Mucosa of rectum (tissue), 2 donors: ENCODE data around the gene COL4A2.
A peak's percentile ranks its signal among the peaks of the same experiment; 100 is the strongest.

Experiments used
- H3K27ac ChIP-seq, 2 donors: one replicate each; pipeline ENCODE4 v1.7.0; 2013; ENCODE audit warnings: inconsistent platforms in 2 of 2, low read depth in 2 of 2, low read length in 2 of 2
- H3K27me3 ChIP-seq, 2 donors: one replicate each; pipeline ENCODE4 v1.7.0; 2013; ENCODE audit warnings: low read length in 2 of 2; ENCODE audit not compliant: control insufficient read depth in 2 of 2, insufficient read depth in 2 of 2
- H3K36me3 ChIP-seq, 2 donors: one replicate each; pipeline ENCODE4 v1.7.0; 2013; ENCODE audit warnings: low read length in 2 of 2; ENCODE audit not compliant: control insufficient read depth in 2 of 2, insufficient read depth in 2 of 2
- H3K4me1 ChIP-seq, 2 donors: one replicate each; pipeline ENCODE4 v1.7.0; 2013; ENCODE audit warnings: low read length in 2 of 2, mild to moderate bottlenecking in 1 of 2; ENCODE audit not compliant: control insufficient read depth in 2 of 2, insufficient read depth in 2 of 2
- H3K4me3 ChIP-seq, 2 donors: one replicate each; pipeline ENCODE4 v1.7.0; 2013; ENCODE audit warnings: low read length in 2 of 2
- H3K9ac ChIP-seq, 2 donors: one replicate each; pipeline ENCODE4 v1.7.0; 2013; ENCODE audit warnings: low read length in 2 of 2, low read depth in 1 of 2, mild to moderate bottlenecking in 1 of 2
- H3K9me3 ChIP-seq, 2 donors: one replicate each; pipeline ENCODE4 v1.7.0; 2013; ENCODE audit warnings: low read length in 2 of 2; ENCODE audit not compliant: control insufficient read depth in 2 of 2
- donor health status: healthy.
- donor health status: Normal muscosa, but diverticular disease.

Gene COL4A2

GRCh38 chr13:110376120-110376519 is 69.0 kb downstream of the COL4A2 start:
- H3K9me3 ChIP-seq, result no peaks in the 10 kb centered on the region
- H3K9ac ChIP-seq, result no peak overlapping the region
- no peaks in the 10 kb centered on the region for H3K27me3 ChIP-seq
- H3K4me3 ChIP-seq, result no peak overlapping the region
- no peaks in the 10 kb centered on the region for H3K36me3 ChIP-seq
- H3K4me1 ChIP-seq, result peaks cover 0 to 3% of the 10 kb centered on the region in 2 donors
- no peak overlapping the region for H3K27ac ChIP-seq

- H3K9me3 ChIP-seq, result no peaks in the 10 kb centered on the region
- H3K4me3 ChIP-seq, result no peak overlapping the region
- H3K27ac ChIP-seq, result no peak overlapping the region
- H3K9ac ChIP-seq, result no peak overlapping the region
- no peaks in the 10 kb centered on the region for H3K36me3 ChIP-seq
- H3K4me1 ChIP-seq, result peaks cover 0 to 3% of the 10 kb centered on the region in 2 donors
- H3K27me3 ChIP-seq, result no peaks in the 10 kb centered on the region
Observed at GRCh38 chr13:110377178-110377825, 70.2 kb downstream of the COL4A2 start.

- Histone ChIP-seq H3K4me3 (no peak overlapping the region), H3K4me1 (peaks cover 0 to 3% of the 10 kb centered on the region in 2 donors), H3K27me3 (no peaks in the 10 kb centered on the region), H3K36me3 (no peaks in the 10 kb centered on the region), H3K9me3 (no peaks in the 10 kb centered on the region), H3K9ac (no peak overlapping the region), H3K27ac (no peak overlapping the region)
Observed at GRCh38 chr13:110377826-110378201, 70.7 kb downstream of the COL4A2 start.

GRCh38 chr13:110379358-110379757 is 72.3 kb downstream of the COL4A2 start:
- Histone ChIP-seq H3K4me3 (no peak overlapping the region), H3K9ac (no peak overlapping the region), H3K36me3 (no peaks in the 10 kb centered on the region), H3K9me3 (no peaks in the 10 kb centered on the region), H3K4me1 (peaks cover 0 to 3% of the 10 kb centered on the region in 2 donors), H3K27ac (no peak overlapping the region), H3K27me3 (no peaks in the 10 kb centered on the region)

GRCh38 chr13:110379905-110380341 is 72.8 kb downstream of the COL4A2 start:
- Histone ChIP-seq H3K27me3 (no peaks in the 10 kb centered on the region), H3K4me1 (peaks cover 0 to 3% of the 10 kb centered on the region in 2 donors), H3K9me3 (no peaks in the 10 kb centered on the region), H3K27ac (no peak overlapping the region), H3K36me3 (no peaks in the 10 kb centered on the region), H3K4me3 (no peak overlapping the region), H3K9ac (no peak overlapping the region)

GRCh38 chr13:110380359-110381028 is 73.4 kb downstream of the COL4A2 start:
- H3K4me3 ChIP-seq, result no peak overlapping the region
- H3K27me3 ChIP-seq, result no peaks in the 10 kb centered on the region
- no peaks in the 10 kb centered on the region for H3K9me3 ChIP-seq
- H3K9ac ChIP-seq, result no peak overlapping the region
- H3K36me3 ChIP-seq, result no peaks in the 10 kb centered on the region
- H3K4me1 ChIP-seq, result peaks cover 0 to 3% of the 10 kb centered on the region in 2 donors
- no peak overlapping the region for H3K27ac ChIP-seq

- peaks cover 0 to 1% of the 10 kb centered on the region in 2 donors for H3K4me1 ChIP-seq
- H3K27ac ChIP-seq, result no peak overlapping the region
Observed at GRCh38 chr13:110381029-110381360, 73.9 kb downstream of the COL4A2 start.

GRCh38 chr13:110382229-110382628 is 75.1 kb downstream of the COL4A2 start:
- H3K36me3 ChIP-seq, result no peaks in the 10 kb centered on the region
- H3K9ac ChIP-seq, result no peak overlapping the region
- H3K4me1 ChIP-seq, result no peaks in the 10 kb centered on the region
- no peaks in the 10 kb centered on the region for H3K9me3 ChIP-seq
- no peak overlapping the region for H3K27ac ChIP-seq
- no peak overlapping the region for H3K4me3 ChIP-seq
- H3K27me3 ChIP-seq, result no peaks in the 10 kb centered on the region

More at GRCh38 chr13:110381029-110381360, 73.9 kb downstream of the COL4A2 start:
- Histone ChIP-seq H3K4me3 (no peak overlapping the region), H3K27me3 (no peaks in the 10 kb centered on the region), H3K36me3 (no peaks in the 10 kb centered on the region), H3K9ac (no peak overlapping the region), H3K9me3 (no peaks in the 10 kb centered on the region)

- Histone ChIP-seq H3K9ac (no peak overlapping the region), H3K4me3 (no peak overlapping the region), H3K27me3 (peaks cover 0 to under 1% of the 10 kb centered on the region in 2 donors), H3K9me3 (no peaks in the 10 kb centered on the region), H3K4me1 (peaks cover 2 to 3% of the 10 kb centered on the region in 2 donors), H3K27ac (no peak overlapping the region), H3K36me3 (no peaks in the 10 kb centered on the region)
Observed at GRCh38 chr13:110382830-110383229, 75.7 kb downstream of the COL4A2 start.

GRCh38 chr13:110387451-110388107 is 80.5 kb downstream of the COL4A2 start:
- Histone ChIP-seq H3K9ac (peak overlapping the region in 1 of 2 donors; percentile 11), H3K4me1 (peaks cover 4 to 9% of the 10 kb centered on the region in 2 donors), H3K4me3 (no peak overlapping the region)

More at GRCh38 chr13:110387451-110388107, 80.5 kb downstream of the COL4A2 start:
- Histone ChIP-seq H3K27me3 (peaks cover 0 to 4% of the 10 kb centered on the region in 2 donors), H3K27ac (peak overlapping the region; percentile 19 to 69), H3K9me3 (no peaks in the 10 kb centered on the region), H3K36me3 (no peaks in the 10 kb centered on the region)
